Adipocyte (in vitro differentiated cells): ENCODE results near the gene SHCBP1.
A peak's percentile ranks its signal among the peaks of the same experiment; 100 is the strongest.
"Not testable (repeated sequence)": the region's sequence is repeated elsewhere in the genome, so short reads cannot be mapped to it uniquely, and the experiment has no call there.

Experiments used
- DNase-seq: peaks from one replicate; pipeline ENCODE4 v3.0.0-alpha.2; 2015; ENCODE audit warnings: low read depth
- H3K27me3 ChIP-seq: replicated peaks from 2 replicates; pipeline ENCODE4 v1.7.0; 2013; ENCODE audit warnings: mild to moderate bottlenecking, low read length, moderate library complexity; ENCODE audit not compliant: control insufficient read depth, insufficient read depth
- H3K36me3 ChIP-seq: 2 replicates; pipeline ENCODE4 v1.7.0; 2013; ENCODE audit warnings: low read length, mild to moderate bottlenecking, moderate library complexity; ENCODE audit not compliant: control insufficient read depth, insufficient read depth, severe bottlenecking
- H3K4me1 ChIP-seq: 2 replicates; pipeline ENCODE4 v1.7.0; 2013; ENCODE audit warnings: mild to moderate bottlenecking, low read length, moderate library complexity; ENCODE audit not compliant: control insufficient read depth, insufficient read depth
- H3K4me3 ChIP-seq: 2 replicates; pipeline ENCODE4 v1.7.0; 2013; ENCODE audit warnings: mild to moderate bottlenecking, low read length, moderate library complexity
- H3K9ac ChIP-seq: 2 replicates; pipeline ENCODE4 v1.7.0; 2013; ENCODE audit warnings: mild to moderate bottlenecking, low read length, moderate library complexity
- H3K9me3 ChIP-seq: 2 replicates; pipeline ENCODE4 v1.7.0; 2013; ENCODE audit warnings: mild to moderate bottlenecking, low read length, moderate library complexity; ENCODE audit not compliant: control insufficient read depth

Gene SHCBP1

GRCh38 chr16:46568472-46569230, 52.5 kb downstream of the SHCBP1 start:
- no peak for DNase-seq
- no peak overlapping the region for H3K4me3 ChIP-seq
- H3K9me3 ChIP-seq = no peaks in the 10 kb centered on the region
- no peak overlapping the region for H3K9ac ChIP-seq
- no peaks in the 10 kb centered on the region for H3K4me1 ChIP-seq
- H3K36me3 ChIP-seq = no peaks in the 10 kb centered on the region
- H3K27me3 ChIP-seq = no peaks in the 10 kb centered on the region

- Histone ChIP-seq H3K9ac (no peak overlapping the region), H3K27me3 (no peaks in the 10 kb centered on the region), H3K9me3 (no peaks in the 10 kb centered on the region), H3K4me3 (no peak overlapping the region), H3K4me1 (no peaks in the 10 kb centered on the region), H3K36me3 (no peaks in the 10 kb centered on the region)
- no peak for DNase-seq
These were observed 58.2 kb downstream of the SHCBP1 start for GRCh38 chr16:46562979-46563378.

GRCh38 chr16:46558018-46558417, 63.2 kb downstream of the SHCBP1 start:
- peak; percentile 11 for DNase-seq
- Histone ChIP-seq H3K4me3 (no peak overlapping the region), H3K27me3 (no peaks in the 10 kb centered on the region), H3K9me3 (no peaks in the 10 kb centered on the region), H3K36me3 (no peaks in the 10 kb centered on the region), H3K9ac (no peak overlapping the region), H3K4me1 (no peaks in the 10 kb centered on the region)

- Histone ChIP-seq H3K9ac (no peak overlapping the region), H3K27me3 (no peaks in the 10 kb centered on the region), H3K4me1 (no peaks in the 10 kb centered on the region), H3K36me3 (no peaks in the 10 kb centered on the region), H3K4me3 (no peak overlapping the region), H3K9me3 (no peaks in the 10 kb centered on the region)
- DNase-seq = no peak
These were observed 65.2 kb downstream of the SHCBP1 start for GRCh38 chr16:46555951-46556350.

- H3K36me3 ChIP-seq, H3K9me3 ChIP-seq, H3K27me3 ChIP-seq, H3K9ac ChIP-seq, H3K4me1 ChIP-seq: not testable (repeated sequence)
- peak; percentile 83 for DNase-seq
- H3K4me3 ChIP-seq = peak overlapping the region; percentile 62
These were observed 66.7 kb downstream of the SHCBP1 start for GRCh38 chr16:46554435-46554834.

GRCh38 chr16:46549477-46549876, 71.7 kb downstream of the SHCBP1 start:
- Histone ChIP-seq H3K9ac (no peak overlapping the region), H3K4me3 (no peak overlapping the region), H3K36me3 (no peaks in the 10 kb centered on the region), H3K4me1 (no peaks in the 10 kb centered on the region), H3K27me3 (no peaks in the 10 kb centered on the region), H3K9me3 (no peaks in the 10 kb centered on the region)
- no peak for DNase-seq
